GM19463 (cell line): ENCODE measurements around the gene TVP23C.

Source experiments
- ATAC-seq: cut with Tn5 transposase; IDR thresholded peaks from one replicate; pipeline ENCODE4 v1.9.1; 2021; ENCODE audit warnings: mild to moderate bottlenecking, moderate library complexity; ENCODE audit not compliant: unreplicated experiment

Gene TVP23C

DNA sequence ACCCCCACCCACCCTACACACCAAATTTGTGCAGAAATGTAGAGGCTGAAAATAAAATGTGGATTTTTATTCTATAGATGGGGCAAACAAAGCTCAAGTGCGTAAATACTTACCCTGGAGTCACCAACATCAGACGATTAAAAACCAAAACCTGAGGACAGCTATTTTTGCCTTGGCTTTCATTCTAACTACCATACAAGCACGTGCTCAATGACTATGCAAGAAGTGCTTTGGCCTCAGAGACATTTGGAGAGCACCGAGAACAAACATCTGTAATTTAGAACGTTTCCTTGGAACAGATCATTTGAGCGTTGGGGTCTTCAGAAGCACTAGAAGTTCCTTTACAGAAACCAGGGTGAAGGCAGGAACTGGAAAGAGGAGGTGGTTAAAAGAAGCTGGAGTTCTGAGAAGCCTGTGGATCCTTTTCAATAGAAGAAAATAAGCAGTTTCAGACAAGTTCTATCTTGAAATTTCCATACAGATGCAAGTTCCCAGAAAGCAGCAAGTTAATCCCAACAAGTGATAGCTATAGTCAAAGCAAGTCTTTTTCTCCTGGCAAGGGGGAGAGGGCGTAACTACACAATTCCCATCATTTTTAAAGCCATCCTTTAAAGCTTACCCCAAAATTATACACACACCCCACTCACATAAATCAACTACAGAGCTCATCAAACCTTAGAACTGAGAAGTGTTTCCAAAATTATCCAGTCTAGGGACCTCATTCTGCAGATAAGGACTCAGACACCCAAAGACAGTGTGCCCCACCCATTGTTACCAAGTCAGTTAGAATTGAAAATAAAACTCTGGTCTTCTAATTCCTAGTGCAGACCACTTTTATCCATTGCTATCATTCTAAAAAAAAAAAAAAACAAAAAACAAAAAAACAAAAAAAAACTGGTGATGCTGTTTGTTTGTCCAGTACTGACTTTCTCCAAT, 66.3 kb downstream of the TVP23C start:
- ATAC-seq = no peak

DNA sequence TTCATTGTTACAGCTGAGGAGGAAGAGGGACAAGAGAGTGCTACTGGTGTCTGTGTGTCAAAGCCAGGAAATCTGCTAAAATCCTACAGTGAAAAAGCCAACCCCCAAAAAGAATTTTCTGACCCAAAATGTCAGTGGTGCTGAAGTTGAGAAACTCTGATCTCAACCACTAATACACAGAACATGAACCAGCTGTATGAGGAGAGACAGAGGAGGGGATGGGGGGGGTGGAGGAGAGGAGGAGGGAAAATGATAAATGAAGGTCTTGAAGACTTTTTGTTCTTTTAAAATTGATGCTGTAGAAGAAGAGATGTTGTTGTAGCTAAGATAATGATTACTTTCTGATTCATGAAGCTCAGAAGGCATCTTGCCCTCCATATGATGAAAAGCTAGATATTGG, 68.5 kb downstream of the TVP23C start:
- no peak for ATAC-seq

DNA sequence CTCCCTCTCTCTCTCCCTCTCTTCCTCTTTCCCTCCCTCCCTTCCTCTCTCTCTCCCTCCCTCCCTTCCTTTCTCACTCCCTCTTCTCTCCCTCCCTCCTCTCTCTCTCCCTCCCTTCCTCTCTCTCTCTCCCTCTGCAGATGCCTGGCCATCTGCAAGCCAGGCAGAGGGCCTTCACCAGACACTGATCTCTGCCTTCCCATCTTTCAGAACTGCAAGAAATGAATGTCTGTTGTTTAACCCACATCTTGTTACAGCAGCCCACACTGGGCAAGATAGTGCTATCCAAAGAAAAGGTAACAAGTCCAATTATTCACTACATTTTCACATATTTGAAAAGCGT, 69.6 kb downstream of the TVP23C start:
- ATAC-seq = no peak

DNA sequence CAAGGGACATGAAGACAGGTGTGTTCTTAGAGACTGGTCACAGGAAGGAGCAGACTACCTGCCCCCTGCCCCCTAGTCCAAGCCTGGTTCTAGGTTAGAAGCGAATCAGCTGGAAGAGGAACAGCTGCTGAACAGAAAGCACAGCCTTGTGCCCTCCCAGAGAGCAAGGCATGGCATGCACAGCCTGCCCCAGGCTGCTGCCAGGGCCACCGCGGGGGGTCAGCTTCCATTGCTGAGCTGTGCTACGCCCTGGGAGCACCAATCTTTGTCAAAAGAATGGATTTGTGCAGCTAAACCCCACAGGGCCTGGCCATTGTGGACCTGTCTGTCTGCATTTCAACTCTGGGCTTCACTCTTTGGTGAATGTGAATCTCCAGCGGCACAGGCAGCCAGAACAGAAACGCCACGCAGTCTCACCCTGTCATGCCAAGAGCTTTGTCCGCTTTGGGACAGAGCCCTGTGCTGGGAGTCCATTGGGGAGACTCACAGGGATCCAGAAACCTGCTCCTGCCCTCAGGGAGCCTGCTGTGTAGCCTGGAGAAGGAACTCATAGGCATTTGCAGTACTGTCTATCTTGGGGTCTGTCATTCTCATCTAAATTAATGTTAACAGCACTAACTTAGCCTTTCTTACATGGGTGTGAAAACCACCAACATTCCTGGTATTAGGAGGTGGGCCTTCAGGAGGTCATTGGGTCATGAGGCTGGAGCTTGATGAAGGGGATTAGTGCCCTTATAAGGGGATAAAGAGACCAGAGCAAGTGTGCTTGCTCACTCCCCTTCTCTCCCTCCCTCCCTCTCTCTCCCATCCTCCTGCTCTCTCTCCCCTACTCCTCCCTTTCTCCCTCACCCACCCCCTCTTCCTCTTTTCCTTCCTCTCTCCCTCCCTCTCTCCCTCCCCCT, 70.2 kb downstream of the TVP23C start:
- no peak for ATAC-seq

DNA sequence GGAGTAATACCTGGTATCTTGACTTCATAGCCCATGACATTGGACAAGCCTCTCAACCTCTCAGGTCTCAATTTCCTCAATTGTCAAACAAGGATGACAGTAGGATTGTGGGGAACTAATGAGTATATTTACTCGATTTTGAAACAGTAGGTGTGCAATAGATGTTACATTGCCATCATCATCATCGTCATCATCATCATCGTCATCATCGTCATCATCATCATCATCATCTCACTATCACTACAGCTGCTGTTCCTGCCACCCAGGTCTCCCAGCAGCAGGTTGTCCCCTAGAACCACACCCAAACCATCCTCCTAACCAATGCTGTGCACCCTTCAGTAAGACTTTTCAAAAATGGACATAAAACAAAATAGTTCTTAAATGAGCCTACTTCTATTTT, 71.1 kb downstream of the TVP23C start:
- no peak for ATAC-seq

DNA sequence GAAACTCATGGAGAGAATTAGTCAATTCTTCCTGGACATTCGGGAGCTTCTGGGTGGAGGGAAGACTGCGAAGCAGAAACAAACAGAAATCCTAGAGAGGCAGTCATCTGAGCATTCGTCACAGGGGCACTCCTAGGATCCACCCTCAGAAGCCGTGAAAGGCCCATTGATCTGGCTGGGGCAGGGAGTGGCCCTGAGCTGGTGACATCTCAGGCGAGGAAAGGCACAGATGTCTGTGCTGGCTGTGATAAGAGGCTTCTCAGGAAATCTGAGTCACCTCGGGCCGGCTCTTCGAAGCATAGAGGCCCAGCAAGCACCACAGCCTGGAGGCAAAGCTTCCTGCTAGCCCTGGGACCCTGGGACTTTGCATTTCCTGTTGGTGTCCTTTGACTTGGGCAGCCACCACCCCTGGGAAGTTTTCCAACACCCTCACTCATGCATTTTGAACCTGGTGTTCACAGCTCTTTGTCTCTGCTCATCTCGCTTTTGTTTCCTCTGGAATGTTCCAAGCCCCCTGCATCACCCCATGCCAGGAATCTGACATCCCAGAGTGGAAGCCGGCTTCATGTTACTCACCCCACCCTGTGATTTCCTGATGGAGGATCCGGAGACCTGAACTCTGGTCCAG, 72.5 kb downstream of the TVP23C start:
- ATAC-seq = no peak

DNA sequence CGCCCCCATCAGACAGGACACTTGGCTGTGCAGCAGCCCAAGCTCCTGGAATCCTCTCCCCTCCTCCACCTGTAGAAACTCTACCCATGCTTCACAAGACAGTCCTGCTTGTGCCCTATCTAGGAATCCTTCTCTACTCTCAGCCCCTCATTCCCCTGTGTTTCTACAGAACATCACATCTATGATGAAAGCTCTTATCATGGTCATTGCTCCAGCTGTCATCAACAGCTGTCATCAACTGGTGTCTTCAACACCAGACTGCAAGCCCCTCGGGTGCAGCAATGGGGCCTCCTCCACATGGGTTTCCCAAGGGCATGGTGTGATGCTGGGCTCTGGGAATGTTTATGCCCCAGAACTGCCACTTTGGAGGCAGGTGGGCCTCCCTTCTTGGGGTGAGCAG, 74.7 kb downstream of the TVP23C start:
- no peak for ATAC-seq

DNA sequence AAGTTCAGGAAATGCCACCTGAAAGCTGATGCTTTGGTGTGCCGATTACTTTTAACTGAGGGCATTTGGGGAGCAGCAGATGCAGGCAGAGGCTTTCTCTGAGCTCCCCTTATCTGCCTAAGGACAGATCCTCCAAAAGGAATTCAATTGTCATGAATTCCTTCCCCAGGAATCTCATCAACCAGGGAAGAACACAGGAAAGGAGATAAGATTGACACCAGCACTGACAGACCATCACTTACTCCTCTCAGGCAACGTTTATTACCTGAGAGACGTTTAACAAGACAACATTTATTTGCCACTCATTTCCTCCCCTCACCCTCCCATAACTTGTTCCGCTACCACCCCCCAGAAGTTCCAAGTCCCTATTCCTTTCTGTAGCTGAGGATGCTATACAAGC, 78.2 kb downstream of the TVP23C start:
- no peak for ATAC-seq

DNA sequence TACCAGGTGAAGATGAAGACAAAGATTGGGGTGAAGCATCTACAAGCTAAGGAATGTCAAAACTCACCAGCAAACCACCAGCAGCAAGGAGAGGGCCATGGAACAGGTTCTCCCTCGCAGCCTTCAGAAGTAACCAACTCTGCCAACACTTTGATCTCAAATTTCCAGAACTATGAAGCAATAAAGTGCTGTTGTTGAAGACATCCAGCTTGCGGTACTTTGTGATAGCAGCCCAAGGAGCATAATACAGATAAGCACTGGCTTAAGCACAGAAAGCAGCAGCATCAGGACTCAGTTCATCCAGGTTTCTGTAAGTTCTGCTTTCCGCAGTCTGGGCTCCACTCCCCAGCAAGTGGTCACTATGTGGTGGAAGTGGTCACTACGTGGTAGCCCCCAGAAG, 79.9 kb downstream of the TVP23C start:
- no peak for ATAC-seq

DNA sequence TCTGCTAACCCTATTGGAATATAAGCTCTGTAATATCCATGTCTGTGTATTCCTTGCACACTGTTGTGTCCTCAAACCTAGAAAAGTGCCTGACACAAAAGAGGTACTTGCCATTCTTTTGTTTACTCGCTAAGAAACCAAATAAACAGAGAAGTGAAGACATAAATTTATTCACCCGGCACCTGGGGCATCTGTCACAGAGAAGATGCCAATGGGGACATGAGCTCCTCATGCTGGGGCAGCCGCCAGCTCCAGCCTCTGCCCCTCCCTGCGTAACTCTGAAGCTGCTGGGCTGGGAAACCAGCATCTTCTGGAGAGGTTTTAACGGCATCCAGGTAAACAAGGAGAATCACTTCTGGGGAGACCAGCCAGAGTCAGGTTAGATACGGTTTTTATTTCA, 80.8 kb downstream of the TVP23C start:
- ATAC-seq = no peak

DNA sequence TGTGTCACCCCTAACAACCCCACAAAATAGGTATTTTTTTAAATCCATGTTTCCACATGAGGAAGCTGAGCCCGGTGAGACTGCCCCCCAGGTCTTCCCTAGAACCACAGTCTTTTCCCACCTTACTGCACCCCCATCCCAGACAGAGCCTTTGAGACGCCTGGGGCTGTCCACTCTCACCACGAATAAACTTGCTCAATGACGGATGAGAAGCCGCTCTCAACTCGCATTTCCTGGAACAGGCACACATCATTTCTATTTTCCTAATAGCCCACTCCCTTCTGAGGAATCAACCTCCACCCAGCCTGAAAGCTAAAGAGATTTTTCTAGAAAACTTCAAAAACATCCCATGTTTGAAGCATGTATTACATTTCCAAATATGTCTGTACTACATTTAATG, 81.8 kb downstream of the TVP23C start:
- ATAC-seq = no peak

DNA sequence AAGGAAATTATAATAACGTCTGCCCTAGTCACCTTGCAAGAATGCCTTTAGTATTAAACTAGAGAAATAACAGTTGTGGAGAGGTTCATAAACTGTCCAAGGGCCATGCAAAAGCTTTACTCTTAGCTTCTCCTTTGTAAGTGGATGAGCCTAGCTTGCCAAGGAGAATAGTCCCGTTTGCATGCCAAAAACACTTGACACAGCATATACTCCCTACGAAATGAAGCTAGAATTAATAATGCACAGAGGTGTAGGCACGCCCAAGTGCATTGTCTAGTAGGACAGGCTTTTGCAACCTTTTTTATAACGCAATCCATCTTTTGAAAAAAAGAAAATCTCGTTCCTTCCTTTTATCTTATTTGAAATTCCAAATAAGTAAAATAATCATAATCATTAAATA, 83.1 kb downstream of the TVP23C start:
- no peak for ATAC-seq

DNA sequence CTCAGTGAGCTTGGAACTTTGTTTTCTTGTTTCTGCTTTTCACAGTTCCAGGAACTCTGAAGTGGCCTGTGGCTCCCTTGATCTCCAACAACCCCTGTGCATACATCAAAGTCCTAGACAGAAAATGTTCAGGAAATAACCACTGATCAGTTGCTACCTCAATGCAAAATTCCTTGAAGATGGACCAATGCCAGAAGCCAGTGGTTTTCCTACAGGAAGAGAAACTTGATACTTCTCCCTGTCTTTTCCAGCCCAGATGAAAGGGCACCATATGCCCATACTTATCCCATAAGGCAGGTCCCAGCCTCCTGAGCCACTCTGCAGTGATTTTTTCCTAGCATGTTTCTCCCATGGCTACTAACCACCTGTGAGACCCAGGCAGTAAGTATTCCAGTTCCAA, 83.6 kb downstream of the TVP23C start:
- no peak for ATAC-seq

DNA sequence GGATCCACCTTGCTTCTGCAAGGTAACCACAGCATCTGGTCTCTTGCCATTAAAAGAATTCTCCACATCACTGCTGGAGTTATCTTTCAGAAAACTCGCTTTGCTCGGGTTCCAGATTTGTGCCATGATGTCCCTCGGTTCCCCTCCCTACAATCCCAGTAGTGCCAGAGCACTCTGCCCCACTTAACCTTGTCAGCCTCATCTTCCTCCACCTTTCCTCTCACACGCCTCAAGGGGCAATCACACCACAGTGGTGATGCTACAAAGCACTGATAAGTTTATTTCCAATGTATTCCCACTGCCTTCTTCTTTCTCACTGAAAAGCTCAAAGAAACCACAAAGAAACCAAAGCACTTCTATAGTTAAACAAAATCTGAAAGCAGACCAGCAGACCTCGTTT, 84.4 kb downstream of the TVP23C start:
- no peak for ATAC-seq

DNA sequence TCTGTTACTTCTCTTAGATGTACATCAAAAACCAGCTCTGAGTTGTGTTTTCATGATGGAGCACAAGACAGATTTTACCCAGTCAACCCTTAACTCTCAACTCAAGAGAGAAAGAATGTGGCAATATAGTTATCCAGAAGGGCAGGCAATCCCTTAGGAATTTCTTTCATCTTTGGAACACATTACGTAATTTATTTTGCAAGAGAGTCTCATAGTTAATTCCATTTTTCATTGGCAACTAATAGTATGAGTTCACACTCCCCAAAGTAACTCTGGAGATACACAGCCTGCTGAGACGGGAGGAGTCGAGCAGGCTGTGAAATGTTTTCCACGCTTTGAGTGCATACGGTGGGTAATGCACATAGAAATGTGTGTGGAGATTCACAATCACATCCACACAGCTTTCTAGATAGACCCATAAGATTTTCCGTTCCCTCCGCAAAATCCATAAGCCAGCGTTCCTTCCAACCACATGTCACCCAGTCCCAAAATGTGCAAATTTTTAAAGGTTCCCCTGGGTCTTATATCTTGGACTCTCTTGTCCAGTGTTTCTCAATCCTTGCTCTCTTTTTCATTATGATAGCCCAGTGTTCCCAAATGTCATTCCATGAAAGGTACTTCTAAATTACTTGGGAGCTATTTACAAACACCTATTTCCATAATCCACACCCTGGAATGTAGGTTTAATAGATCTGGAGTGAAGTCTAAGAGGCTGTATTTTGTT, 87.5 kb downstream of the TVP23C start:
- ATAC-seq = no peak

DNA sequence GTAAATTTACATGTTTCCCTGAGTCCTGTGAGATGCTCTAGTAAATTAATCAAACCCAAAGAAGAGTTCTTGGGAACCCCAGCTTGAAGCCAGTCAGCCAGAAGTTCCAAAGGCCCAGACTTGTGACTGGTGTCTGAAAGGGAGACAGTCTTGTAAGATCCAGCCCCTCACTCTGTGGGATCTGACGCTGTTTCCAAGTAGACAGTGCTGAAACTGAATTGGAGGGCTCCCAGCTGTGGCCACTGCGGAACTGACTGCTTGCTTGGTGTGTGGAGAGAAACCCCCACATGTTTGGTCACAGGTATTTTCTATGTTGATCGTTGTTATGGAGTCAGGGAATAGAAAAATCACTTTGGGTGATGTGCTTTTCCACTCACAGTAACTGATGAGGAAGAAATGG, 90.4 kb downstream of the TVP23C start:
- no peak for ATAC-seq

DNA sequence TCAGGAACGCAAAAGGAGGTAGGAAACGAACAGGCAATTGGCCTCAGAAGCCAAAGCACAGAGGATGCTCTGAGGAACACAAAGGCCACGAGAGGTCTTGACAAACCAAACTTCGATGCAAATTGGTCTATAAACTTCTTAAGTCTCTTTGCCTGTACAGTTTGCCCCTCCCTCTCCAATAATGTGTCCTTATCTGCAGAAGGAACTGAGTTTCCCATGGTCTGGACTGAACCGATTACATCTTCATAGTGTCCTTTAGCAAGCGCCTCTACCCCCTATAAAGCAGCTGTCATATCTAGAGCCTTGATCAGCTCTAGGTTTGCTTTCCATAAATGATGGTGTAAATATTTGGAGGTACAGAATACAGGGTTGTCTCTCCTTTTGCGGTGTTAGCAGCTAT, 92.7 kb downstream of the TVP23C start:
- ATAC-seq = no peak

DNA sequence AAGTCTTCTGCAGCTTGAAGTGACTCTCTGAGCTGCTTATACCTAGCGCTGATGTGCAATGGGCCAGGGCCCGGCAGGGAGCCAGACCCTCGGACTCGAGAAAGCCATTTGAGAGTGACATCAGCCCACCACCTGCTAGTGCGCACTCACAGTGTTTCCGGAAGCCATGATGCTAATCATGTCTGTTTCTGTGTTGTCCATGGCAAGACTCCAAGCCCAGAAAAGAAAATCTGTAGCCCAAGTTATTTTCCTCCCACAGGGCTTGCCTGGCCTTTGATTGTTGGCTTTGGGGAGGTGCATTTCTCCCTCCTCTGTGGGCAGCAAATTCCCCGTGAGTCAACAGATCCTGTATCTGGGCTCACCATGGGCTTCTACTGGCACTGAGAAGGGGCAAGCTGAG, 94.0 kb downstream of the TVP23C start:
- no peak for ATAC-seq

DNA sequence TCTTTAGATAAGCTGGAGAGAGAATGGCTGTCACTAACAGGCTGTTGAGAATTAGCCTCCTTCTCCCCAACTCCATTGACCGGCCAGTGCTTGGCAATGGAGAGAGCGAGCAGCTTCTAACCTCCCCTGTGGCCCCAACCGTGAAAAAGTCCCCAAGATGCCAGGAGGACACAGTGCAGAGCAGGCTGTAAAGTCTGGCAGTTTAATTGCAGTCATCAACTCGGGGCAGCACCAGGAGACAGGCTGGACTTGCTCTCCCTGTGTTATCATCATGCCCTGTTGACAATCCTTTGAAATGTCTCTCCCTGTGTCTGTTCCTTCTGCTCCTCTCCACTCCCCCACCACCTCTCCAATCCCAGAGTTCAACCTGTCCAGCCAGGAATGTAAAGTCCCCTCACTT, 95.2 kb downstream of the TVP23C start:
- ATAC-seq = no peak

DNA sequence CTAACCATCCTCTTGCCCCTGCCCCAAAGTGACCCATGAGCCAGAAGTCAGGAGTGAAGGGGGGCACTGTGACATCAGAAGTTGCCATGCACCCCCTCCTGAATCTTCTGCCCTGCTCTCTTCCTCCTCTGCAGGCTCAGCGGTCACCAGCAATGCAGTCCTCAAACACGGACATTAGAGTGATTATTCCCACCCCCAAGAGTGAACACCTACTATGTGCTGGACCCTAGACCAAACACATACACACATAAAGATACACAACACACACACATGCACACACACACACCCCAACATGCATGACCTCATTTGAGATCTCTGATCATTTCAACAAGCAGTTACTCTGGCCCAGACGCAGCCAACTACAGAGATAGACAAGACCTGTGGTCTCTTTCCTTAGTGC, 95.7 kb downstream of the TVP23C start, which contains the start of gene CDRT4:
TSS of gene CDRT4 (minus strand) at position 30 of the 400 bp plus-strand sequence. CDS start 27,383 bp downstream, outside the sequence.
- ATAC-seq = no peak

DNA sequence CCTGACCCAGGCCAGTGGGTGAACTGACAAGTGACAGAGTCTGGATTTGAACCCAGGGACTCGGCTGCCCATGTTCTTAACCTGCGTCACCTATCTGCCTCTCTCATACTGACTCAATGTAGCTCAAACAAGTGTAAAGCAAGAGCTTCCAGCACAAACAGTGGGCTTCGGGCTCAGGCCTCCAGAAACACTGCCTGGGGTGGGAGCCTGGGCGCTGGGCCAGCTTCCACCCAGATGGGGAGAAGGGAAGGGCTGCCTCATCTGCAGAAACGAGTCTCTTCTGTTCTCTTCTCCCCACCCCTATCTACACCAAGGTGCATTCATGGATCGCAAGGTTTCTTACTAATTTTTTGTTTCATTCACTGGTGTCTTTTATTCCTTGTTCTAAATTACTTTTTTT, 97.2 kb downstream of the TVP23C start:
- ATAC-seq = no peak
